ENCODE results near the gene SUMO1. TPM values are rescaled to one million over a fixed set of nuclear protein-coding genes. Genes with fewer than 3 reads are reported as not detected.

SUMO1 gene
- total and polyA plus RNA-seq, 10 of the 15 experiments (the other 5 are each of a cell fraction or from before 2014, with no cell fraction given): 105 to 458 (median 199) TPM

DNA sequence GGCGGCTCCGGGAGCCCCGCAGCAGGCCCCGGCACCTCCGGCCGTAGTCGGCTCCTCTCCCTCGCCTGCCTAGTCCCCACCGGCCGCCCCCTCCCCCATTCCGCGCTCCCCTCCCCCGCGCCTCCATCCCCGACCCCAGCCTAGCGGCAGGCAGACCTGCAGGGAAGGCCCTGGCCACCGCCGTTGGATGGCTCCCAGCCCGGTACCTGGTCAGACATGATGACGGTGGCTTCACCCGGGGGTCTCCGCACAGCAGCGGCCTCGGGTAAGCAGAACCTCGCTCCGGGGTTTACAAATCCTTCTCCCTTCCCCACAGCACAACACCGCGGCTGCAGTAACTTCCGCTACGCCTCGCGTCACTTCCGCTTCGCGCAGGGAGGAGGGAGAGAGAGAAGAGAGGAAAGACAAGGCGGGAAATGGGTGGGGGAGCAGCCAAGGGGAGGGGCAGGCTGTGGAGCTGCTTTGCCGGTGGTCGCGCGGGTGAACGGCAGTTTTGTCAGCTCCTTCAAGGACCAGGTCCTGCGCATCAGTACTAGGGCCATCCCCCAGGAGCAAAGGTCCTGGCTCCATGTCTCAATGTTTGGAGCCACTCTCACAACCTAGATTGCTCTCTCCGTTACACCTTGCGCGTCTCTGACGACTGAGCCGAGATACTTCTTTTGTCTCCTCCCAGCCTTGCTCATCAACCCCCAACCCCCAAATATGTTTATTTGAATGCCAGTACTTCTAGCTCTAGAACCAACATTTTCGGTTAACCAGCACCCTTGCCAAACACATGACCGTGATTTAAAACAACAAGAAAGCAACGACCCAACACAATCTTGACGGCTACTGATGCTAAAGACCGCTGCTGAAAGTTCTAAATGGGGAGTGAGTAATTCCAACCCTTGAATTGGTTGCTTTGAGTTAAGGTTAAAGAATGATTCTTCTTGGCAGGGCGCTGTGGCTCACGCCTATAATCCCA is at the start of gene SUMO1 (continued):
- no peak for TF ChIP-seq ZZZ3 (IDR thresholded peaks at IDR 0.05; ENCODE audit: control insufficient read depth, insufficient read length, low read depth)
- peak; percentile 92 for TF ChIP-seq GABPA (IDR thresholded peaks at IDR 0.05; ENCODE audit: low read depth)
- TF ChIP-seq, protein P1, sequence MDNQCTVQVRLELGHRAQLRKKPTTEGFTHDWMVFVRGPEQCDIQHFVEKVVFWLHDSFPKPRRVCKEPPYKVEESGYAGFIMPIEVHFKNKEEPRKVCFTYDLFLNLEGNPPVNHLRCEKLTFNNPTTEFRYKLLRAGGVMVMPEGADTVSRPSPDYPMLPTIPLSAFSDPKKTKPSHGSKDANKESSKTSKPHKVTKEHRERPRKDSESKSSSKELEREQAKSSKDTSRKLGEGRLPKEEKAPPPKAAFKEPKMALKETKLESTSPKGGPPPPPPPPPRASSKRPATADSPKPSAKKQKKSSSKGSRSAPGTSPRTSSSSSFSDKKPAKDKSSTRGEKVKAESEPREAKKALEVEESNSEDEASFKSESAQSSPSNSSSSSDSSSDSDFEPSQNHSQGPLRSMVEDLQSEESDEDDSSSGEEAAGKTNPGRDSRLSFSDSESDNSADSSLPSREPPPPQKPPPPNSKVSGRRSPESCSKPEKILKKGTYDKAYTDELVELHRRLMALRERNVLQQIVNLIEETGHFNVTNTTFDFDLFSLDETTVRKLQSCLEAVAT (IDR thresholded peaks at IDR 0.05): peak; percentile 63; the same call in 1 of the 2 replicates
- TF ChIP-seq FOXK2 (IDR thresholded peaks at IDR 0.05): peak; percentile 66
- peak; percentile 91 for TF ChIP-seq CREB1 (IDR thresholded peaks at IDR 0.05; ENCODE audit: low read depth)
- TF ChIP-seq, protein P2, sequence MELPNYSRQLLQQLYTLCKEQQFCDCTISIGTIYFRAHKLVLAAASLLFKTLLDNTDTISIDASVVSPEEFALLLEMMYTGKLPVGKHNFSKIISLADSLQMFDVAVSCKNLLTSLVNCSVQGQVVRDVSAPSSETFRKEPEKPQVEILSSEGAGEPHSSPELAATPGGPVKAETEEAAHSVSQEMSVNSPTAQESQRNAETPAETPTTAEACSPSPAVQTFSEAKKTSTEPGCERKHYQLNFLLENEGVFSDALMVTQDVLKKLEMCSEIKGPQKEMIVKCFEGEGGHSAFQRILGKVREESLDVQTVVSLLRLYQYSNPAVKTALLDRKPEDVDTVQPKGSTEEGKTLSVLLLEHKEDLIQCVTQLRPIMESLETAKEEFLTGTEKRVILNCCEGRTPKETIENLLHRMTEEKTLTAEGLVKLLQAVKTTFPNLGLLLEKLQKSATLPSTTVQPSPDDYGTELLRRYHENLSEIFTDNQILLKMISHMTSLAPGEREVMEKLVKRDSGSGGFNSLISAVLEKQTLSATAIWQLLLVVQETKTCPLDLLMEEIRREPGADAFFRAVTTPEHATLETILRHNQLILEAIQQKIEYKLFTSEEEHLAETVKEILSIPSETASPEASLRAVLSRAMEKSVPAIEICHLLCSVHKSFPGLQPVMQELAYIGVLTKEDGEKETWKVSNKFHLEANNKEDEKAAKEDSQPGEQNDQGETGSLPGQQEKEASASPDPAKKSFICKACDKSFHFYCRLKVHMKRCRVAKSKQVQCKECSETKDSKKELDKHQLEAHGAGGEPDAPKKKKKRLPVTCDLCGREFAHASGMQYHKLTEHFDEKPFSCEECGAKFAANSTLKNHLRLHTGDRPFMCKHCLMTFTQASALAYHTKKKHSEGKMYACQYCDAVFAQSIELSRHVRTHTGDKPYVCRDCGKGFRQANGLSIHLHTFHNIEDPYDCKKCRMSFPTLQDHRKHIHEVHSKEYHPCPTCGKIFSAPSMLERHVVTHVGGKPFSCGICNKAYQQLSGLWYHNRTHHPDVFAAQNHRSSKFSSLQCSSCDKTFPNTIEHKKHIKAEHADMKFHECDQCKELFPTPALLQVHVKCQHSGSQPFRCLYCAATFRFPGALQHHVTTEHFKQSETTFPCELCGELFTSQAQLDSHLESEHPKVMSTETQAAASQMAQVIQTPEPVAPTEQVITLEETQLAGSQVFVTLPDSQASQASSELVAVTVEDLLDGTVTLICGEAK (IDR thresholded peaks at IDR 0.05; ENCODE audit: borderline replicate concordance): peak; percentile 93
- TF ChIP-seq, protein P3, sequence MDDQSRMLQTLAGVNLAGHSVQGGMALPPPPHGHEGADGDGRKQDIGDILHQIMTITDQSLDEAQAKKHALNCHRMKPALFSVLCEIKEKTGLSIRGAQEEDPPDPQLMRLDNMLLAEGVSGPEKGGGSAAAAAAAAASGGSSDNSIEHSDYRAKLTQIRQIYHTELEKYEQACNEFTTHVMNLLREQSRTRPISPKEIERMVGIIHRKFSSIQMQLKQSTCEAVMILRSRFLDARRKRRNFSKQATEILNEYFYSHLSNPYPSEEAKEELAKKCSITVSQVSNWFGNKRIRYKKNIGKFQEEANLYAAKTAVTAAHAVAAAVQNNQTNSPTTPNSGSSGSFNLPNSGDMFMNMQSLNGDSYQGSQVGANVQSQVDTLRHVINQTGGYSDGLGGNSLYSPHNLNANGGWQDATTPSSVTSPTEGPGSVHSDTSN (IDR thresholded peaks at IDR 0.05; ENCODE audit: insufficient replicate concordance, low read depth, low read length): no peak
- no peak for TF ChIP-seq STAT1 (conservative IDR thresholded peaks at IDR 0.05)
- TF ChIP-seq RB1 (IDR thresholded peaks at IDR 0.05; ENCODE audit: borderline replicate concordance): peak; percentile 99
- TF ChIP-seq BHLHE40 (IDR thresholded peaks at IDR 0.05; ENCODE audit: borderline replicate concordance in 1 of 2, low read depth in 2 of 2, low read length in 1 of 2): peak in 1 of 2 experiments; percentile 30; a peak in 1 of 4 replicates
- no peak for TF ChIP-seq ZNF622 (IDR thresholded peaks at IDR 0.05)
- TF ChIP-seq RAD21 (IDR thresholded peaks at IDR 0.05; ENCODE audit: insufficient read depth, low read depth, low read length): no peak
- TF ChIP-seq, protein P4, sequence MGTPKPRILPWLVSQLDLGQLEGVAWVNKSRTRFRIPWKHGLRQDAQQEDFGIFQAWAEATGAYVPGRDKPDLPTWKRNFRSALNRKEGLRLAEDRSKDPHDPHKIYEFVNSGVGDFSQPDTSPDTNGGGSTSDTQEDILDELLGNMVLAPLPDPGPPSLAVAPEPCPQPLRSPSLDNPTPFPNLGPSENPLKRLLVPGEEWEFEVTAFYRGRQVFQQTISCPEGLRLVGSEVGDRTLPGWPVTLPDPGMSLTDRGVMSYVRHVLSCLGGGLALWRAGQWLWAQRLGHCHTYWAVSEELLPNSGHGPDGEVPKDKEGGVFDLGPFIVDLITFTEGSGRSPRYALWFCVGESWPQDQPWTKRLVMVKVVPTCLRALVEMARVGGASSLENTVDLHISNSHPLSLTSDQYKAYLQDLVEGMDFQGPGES (IDR thresholded peaks at IDR 0.05): 0 out of 2 replicates have a peak, but pooled peaks have one; percentile 20
- 0 out of 2 replicates have a peak, but pooled peaks have one; percentile 50 for TF ChIP-seq SIN3A (IDR thresholded peaks at IDR 0.05; ENCODE audit: low read depth, low read length)
- no peak for TF ChIP-seq NRF1 (conservative IDR thresholded peaks at IDR 0.05; ENCODE audit: low read depth, low read length)
- no peak for TF ChIP-seq BMI1 (IDR thresholded peaks at IDR 0.05; ENCODE audit: borderline replicate concordance)
- no peak for TF ChIP-seq EP300 (IDR thresholded peaks at IDR 0.05; ENCODE audit: borderline replicate concordance in 1 of 2, control insufficient read depth in 1 of 2, low read depth in 2 of 2, low read length in 2 of 2)
- 0 out of 2 replicates have a peak, but pooled peaks have one; percentile 30 for TF ChIP-seq CHD2 (IDR thresholded peaks at IDR 0.05; ENCODE audit: borderline replicate concordance, low read depth, low read length)
- TF ChIP-seq, protein P5, sequence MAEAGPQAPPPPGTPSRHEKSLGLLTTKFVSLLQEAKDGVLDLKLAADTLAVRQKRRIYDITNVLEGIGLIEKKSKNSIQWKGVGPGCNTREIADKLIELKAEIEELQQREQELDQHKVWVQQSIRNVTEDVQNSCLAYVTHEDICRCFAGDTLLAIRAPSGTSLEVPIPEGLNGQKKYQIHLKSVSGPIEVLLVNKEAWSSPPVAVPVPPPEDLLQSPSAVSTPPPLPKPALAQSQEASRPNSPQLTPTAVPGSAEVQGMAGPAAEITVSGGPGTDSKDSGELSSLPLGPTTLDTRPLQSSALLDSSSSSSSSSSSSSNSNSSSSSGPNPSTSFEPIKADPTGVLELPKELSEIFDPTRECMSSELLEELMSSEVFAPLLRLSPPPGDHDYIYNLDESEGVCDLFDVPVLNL (IDR thresholded peaks at IDR 0.05; ENCODE audit: low read depth, low read length): peak; percentile 78
